Activated CD4-positive, alpha-beta memory T cell treated with anti-CD3 and anti-CD28 coated beads for 36 hours (primary cell): Measurements from ENCODE around the gene NIT2. TPM values are rescaled to one million over a fixed set of nuclear protein-coding genes. Genes with fewer than 3 reads are reported as not detected.

Source experiments
- CTCF ChIA-PET: fragments of 350-600 bp; sonication (Branson Sonifier 250); formaldehyde crosslinking; loops from one replicate; lab custom pipeline; 2021; ENCODE audit warnings: antibody characterized with exemption, inconsistent platforms; lab: Charles Lee
- POLR2A ChIA-PET: fragments of 350-600 bp; sonication (Branson Sonifier 250); formaldehyde crosslinking; loops from one replicate; lab custom pipeline; 2021; ENCODE audit warnings: antibody characterized with exemption; lab: Charles Lee
- DNase-seq: peaks from one replicate; pipeline ENCODE4 v3.0.0-alpha.2; 2020
- H3K27ac Mint-ChIP-seq: one replicate; pipeline ENCODE4 v1.8.0; 2021; ENCODE audit warnings: mixed read lengths
- H3K27me3 Mint-ChIP-seq: one replicate; pipeline ENCODE4 v1.8.0; 2021; ENCODE audit warnings: mixed read lengths
- H3K36me3 Mint-ChIP-seq: one replicate; pipeline ENCODE4 v1.8.0; 2021; ENCODE audit warnings: mixed read lengths
- H3K4me1 Mint-ChIP-seq: one replicate; pipeline ENCODE4 v1.8.0; 2021; ENCODE audit warnings: low read depth, mixed read lengths
- H3K4me3 Mint-ChIP-seq: one replicate; pipeline ENCODE4 v1.8.0; 2021; ENCODE audit warnings: mild to moderate bottlenecking, mixed read lengths
- H3K9me3 Mint-ChIP-seq: one replicate; pipeline ENCODE4 v1.8.0; 2021; ENCODE audit warnings: mixed read lengths
- intact Hi-C: fragments of 100-400 bp; cut with micrococcal nuclease; formaldehyde crosslinking; loops from one replicate; pipeline ENCODE4 v1.15.1; 2023
- total RNA-seq, 2 experiments: library from RNA; stranded (reverse); gene quantifications; one replicate each; pipeline ENCODE4 v1.2.3, GENCODE V29; 2021

The NIT2 gene
- total RNA-seq: 10 to 100 TPM; 65.3 to 65.7 TPM

- Mint-ChIP-seq H3K27me3 (no peaks in the 10 kb centered on the region), H3K36me3 (peaks cover 6% of the 10 kb centered on the region), H3K4me3 (peak within 1 kb of the TSS; percentile 86), H3K9me3 (no peaks in the 10 kb centered on the region), H3K27ac (peak within 1 kb of the TSS; percentile 84), H3K4me1 (peaks cover 21% of the 10 kb centered on the region)
- DNase-seq: peak; percentile 87
- intact Hi-C loops: loop anchor here (1.0 to 10.0 kb wide), 6 partner anchors 18 to 1230 kb away; partner anchors contain the start of genes LNP1, TBC1D23, TFG and TMEM45A
- CTCF ChIA-PET: interaction anchor here (1.1 to 1.5 kb wide), 4 partner anchors 12 to 266 kb away, joined by 3 to 5 read pairs (median 4); no protein-coding TSS in a partner anchor
- POLR2A ChIA-PET: interaction anchor here (0.7 to 2.2 kb wide), 5 partner anchors 21 to 461 kb away, joined by 3 to 14 read pairs (median 4); partner anchors contain the start of genes LNP1 and TOMM70
These were observed at the start of gene NIT2 for GRCh38 chr3:100334488-100335351. Gene NIT2 (plus strand): TSS chr3:100334757. CDS start chr3:100334792, 35 bp downstream.

DNA sequence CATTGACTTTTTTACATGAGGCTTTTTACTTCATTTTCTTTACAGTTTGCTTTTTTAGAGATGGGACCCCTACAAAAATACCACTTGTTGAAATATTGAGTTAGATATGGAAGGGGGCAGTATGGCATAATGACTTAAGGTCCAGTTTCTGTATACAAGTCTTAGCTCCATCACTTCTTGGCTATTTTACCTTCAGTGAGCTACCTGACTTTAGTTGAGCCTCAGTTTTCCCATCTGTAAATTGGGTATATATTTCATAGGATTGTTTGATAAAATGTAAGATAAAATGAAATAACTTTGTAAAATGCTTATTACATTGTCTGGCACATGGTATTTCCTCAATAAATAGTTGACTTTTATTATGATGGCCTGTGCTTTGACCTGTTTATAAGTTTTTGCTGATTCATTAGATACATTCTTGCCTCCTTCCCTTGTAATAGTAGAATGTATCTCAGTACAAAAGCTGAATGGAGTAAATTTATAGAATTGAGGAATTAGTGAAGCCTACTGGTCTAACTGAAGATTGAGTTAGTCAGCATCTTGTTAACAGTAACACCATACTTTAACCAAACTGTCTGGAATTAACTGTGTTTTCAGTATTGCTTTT, 46.2 kb upstream of the NIT2 start:
- Mint-ChIP-seq H3K27ac (no peak overlapping the region), H3K27me3 (no peaks in the 10 kb centered on the region), H3K9me3 (no peaks in the 10 kb centered on the region), H3K36me3 (peaks cover 6% of the 10 kb centered on the region), H3K4me1 (no peaks in the 10 kb centered on the region), H3K4me3 (no peak overlapping the region)
- no peak for DNase-seq
- intact Hi-C loops: no loop called here
- ChIA-PET CTCF (no interaction called here), POLR2A (no interaction called here)

DNA sequence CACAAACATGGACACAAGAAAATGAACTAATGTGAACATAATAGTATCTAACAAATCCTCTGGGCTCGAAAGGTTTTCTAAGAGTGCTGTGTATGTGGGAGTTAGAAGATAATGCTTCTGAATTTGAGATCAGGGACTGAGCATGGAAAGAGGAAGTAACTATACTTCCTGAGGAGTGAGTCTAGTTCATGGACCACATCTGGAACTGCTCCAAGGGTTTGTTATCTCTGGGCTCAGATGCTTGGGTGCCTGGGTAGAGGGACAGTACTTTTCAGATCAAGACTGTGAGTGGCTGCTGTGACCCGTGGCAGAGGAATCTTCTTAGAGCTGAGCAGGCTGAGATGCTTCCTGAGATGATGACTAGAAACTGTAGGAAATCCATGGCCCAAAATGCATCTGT, 45.2 kb upstream of the NIT2 start:
- H3K4me1 Mint-ChIP-seq: no peaks in the 10 kb centered on the region
- CTCF ChIA-PET: no interaction called here
- no peak overlapping the region for H3K27ac Mint-ChIP-seq
- no peaks in the 10 kb centered on the region for H3K27me3 Mint-ChIP-seq
- no peaks in the 10 kb centered on the region for H3K9me3 Mint-ChIP-seq
- intact Hi-C loops: no loop called here
- no peak for DNase-seq
- H3K36me3 Mint-ChIP-seq: peaks cover 6% of the 10 kb centered on the region
- POLR2A ChIA-PET: no interaction called here
- H3K4me3 Mint-ChIP-seq: no peak overlapping the region

GRCh38 chr3:100295089-100295488, 39.5 kb upstream of the NIT2 start:
- ChIA-PET CTCF (interaction anchor here (0.8 kb wide), 1 partner anchor 487 kb away, joined by 3 read pairs; no protein-coding TSS in a partner anchor), POLR2A (no interaction called here)
- H3K36me3 Mint-ChIP-seq: peaks cover 12% of the 10 kb centered on the region
- no peak overlapping the region for H3K27ac Mint-ChIP-seq
- H3K4me3 Mint-ChIP-seq: no peak overlapping the region
- DNase-seq: no peak
- intact Hi-C loops: no loop called here
- H3K27me3 Mint-ChIP-seq: no peaks in the 10 kb centered on the region
- H3K9me3 Mint-ChIP-seq: no peaks in the 10 kb centered on the region
- no peaks in the 10 kb centered on the region for H3K4me1 Mint-ChIP-seq

DNA sequence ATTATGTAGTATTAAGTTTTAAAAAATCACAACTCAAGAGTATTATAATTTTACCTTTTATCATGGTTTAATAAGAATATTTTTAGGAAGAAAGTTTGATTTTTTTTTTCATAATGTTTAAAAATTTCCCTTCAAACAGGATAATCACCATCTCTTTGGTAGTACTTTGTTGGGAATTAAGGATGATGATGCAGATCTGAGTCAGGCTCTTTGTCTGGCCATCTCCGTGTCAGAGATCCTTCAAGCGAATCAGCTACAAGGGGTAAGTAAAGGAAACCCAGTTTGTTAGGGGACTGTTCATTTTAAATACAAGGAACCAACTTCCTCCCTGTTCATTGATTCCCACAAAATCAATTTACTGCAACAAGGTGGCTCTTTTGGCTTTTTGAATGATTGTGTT, 36.8 kb upstream of the NIT2 start:
- Mint-ChIP-seq H3K36me3 (peaks cover 11% of the 10 kb centered on the region), H3K4me1 (no peaks in the 10 kb centered on the region), H3K27me3 (no peaks in the 10 kb centered on the region), H3K9me3 (no peaks in the 10 kb centered on the region), H3K4me3 (no peak overlapping the region), H3K27ac (no peak overlapping the region)
- intact Hi-C loops: no loop called here
- no peak for DNase-seq
- POLR2A ChIA-PET: no interaction called here
- CTCF ChIA-PET: interaction anchor here (0.7 kb wide), 1 partner anchor 381 kb away, joined by 3 read pairs; no protein-coding TSS in a partner anchor

- H3K27ac Mint-ChIP-seq: no peak overlapping the region
- H3K27me3 Mint-ChIP-seq: no peaks in the 10 kb centered on the region
- no peaks in the 10 kb centered on the region for H3K9me3 Mint-ChIP-seq
- no peak for DNase-seq
- ChIA-PET POLR2A (no interaction called here), CTCF (no interaction called here)
- H3K36me3 Mint-ChIP-seq: peaks cover 11% of the 10 kb centered on the region
- no peaks in the 10 kb centered on the region for H3K4me1 Mint-ChIP-seq
- intact Hi-C loops: no loop called here
- no peak overlapping the region for H3K4me3 Mint-ChIP-seq
These were observed 35.5 kb upstream of the NIT2 start for GRCh38 chr3:100299016-100299415.

GRCh38 chr3:100306695-100307094, 27.9 kb upstream of the NIT2 start:
- intact Hi-C loops: no loop called here
- CTCF ChIA-PET: no interaction called here
- H3K36me3 Mint-ChIP-seq: peaks cover 14% of the 10 kb centered on the region

GRCh38 chr3:100310355-100310965, 24.1 kb upstream of the NIT2 start:
- intact Hi-C loops: no loop called here
- Mint-ChIP-seq H3K4me3 (no peak overlapping the region), H3K9me3 (no peaks in the 10 kb centered on the region), H3K36me3 (peaks cover 5% of the 10 kb centered on the region), H3K27ac (no peak overlapping the region), H3K4me1 (no peaks in the 10 kb centered on the region), H3K27me3 (no peaks in the 10 kb centered on the region)
- ChIA-PET POLR2A (no interaction called here), CTCF (no interaction called here)
- no peak for DNase-seq

More at GRCh38 chr3:100306695-100307094, 27.9 kb upstream of the NIT2 start:
- H3K27ac Mint-ChIP-seq: no peak overlapping the region
- no peaks in the 10 kb centered on the region for H3K27me3 Mint-ChIP-seq
- no peak overlapping the region for H3K4me3 Mint-ChIP-seq
- POLR2A ChIA-PET: no interaction called here
- no peak for DNase-seq
- no peaks in the 10 kb centered on the region for H3K9me3 Mint-ChIP-seq
- H3K4me1 Mint-ChIP-seq: no peaks in the 10 kb centered on the region

- H3K27me3 Mint-ChIP-seq: no peaks in the 10 kb centered on the region
- H3K4me3 Mint-ChIP-seq: no peak overlapping the region
- H3K4me1 Mint-ChIP-seq: no peaks in the 10 kb centered on the region
- POLR2A ChIA-PET: no interaction called here
- H3K9me3 Mint-ChIP-seq: no peaks in the 10 kb centered on the region
- no peak overlapping the region for H3K27ac Mint-ChIP-seq
- CTCF ChIA-PET: no interaction called here
- H3K36me3 Mint-ChIP-seq: peaks cover 4% of the 10 kb centered on the region
- no peak for DNase-seq
- intact Hi-C loops: no loop called here
These were observed 23.5 kb upstream of the NIT2 start for GRCh38 chr3:100311011-100311410.

GRCh38 chr3:100316641-100317069, 17.9 kb upstream of the NIT2 start:
- intact Hi-C loops: loop anchor here (1.0 to 5.0 kb wide), 5 partner anchors 18 to 481 kb away; partner anchors contain the start of genes LNP1, NIT2 and TOMM70
- Mint-ChIP-seq H3K27ac (no peak overlapping the region), H3K4me3 (no peak overlapping the region), H3K27me3 (no peaks in the 10 kb centered on the region), H3K36me3 (peaks cover 6% of the 10 kb centered on the region), H3K9me3 (no peaks in the 10 kb centered on the region), H3K4me1 (peaks cover 8% of the 10 kb centered on the region)
- CTCF ChIA-PET: interaction anchor here (0.7 to 2.4 kb wide), 11 partner anchors 9 to 276 kb away, joined by 3 to 22 read pairs (median 3); no protein-coding TSS in a partner anchor
- peak; percentile 36 for DNase-seq
- POLR2A ChIA-PET: no interaction called here

DNA sequence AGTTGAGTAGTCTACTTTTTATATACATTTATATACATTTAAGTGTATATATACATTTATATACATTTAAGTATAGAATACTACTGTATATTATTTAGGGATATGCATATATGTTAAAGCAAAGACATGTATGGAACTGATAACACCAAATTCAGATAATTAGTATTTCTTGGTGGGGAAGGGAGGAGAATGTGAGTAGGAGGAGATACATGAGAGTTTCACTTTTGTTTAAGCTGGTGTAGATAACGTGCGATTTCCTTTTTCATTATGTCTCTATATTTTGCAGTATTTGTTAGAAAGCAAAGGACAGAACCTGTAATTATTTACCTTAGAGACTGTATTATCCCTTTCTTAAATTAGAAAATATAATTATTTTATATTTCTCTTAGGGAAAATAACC, 16.6 kb upstream of the NIT2 start:
- ChIA-PET POLR2A (no interaction called here), CTCF (interaction anchor here (0.6 to 1.1 kb wide), 3 partner anchors 25 to 486 kb away, joined by 3 to 8 read pairs (median 4); no protein-coding TSS in a partner anchor)
- Mint-ChIP-seq H3K4me3 (no peak overlapping the region), H3K9me3 (no peaks in the 10 kb centered on the region), H3K27ac (no peak overlapping the region), H3K36me3 (peaks cover 6% of the 10 kb centered on the region), H3K27me3 (no peaks in the 10 kb centered on the region), H3K4me1 (peaks cover 8% of the 10 kb centered on the region)
- no peak for DNase-seq
- intact Hi-C loops: loop anchor here (2.0 to 5.0 kb wide), 2 partner anchors 17 to 479 kb away; partner anchors contain the start of gene NIT2
